Mesodermal cell (in vitro differentiated cells): ENCODE data around the gene FHOD3.
"Not testable (repeated sequence)": the region's sequence is repeated elsewhere in the genome, so short reads cannot be mapped to it uniquely, and the experiment has no call there.

ENCODE experiments used
- H3K27ac ChIP-seq: 2 replicates; pipeline ENCODE4 v1.7.0; 2013; ENCODE audit warnings: mild to moderate bottlenecking, low read depth, low read length, moderate library complexity; ENCODE audit not compliant: severe bottlenecking
- H3K36me3 ChIP-seq: 2 replicates; pipeline ENCODE4 v1.7.1; 2013; ENCODE audit warnings: mild to moderate bottlenecking, low read length, moderate library complexity; ENCODE audit not compliant: control insufficient read depth, insufficient read depth
- H3K4me1 ChIP-seq: one replicate; pipeline ENCODE4 v1.7.1; 2013; ENCODE audit warnings: mild to moderate bottlenecking, low read length; ENCODE audit not compliant: insufficient read depth, control insufficient read depth, poor library complexity, severe bottlenecking
- H3K4me3 ChIP-seq: 2 replicates; pipeline ENCODE4 v1.7.0; 2013; ENCODE audit warnings: low read length, control low read depth, mild to moderate bottlenecking; ENCODE audit not compliant: insufficient read depth, poor library complexity, severe bottlenecking; ENCODE audit errors: extremely low read depth
- H3K9me3 ChIP-seq: 2 replicates; pipeline ENCODE4 v1.7.1; 2013; ENCODE audit warnings: mild to moderate bottlenecking, low read length, moderate library complexity; ENCODE audit not compliant: control insufficient read depth
- WGBS, 2 experiments: methylation state at CpG; one replicate each; pipeline ENCODE4 v1.1.5; 2013; ENCODE audit warnings: missing lambda C conversion rate in 2 of 2; ENCODE audit not compliant: insufficient coverage in 2 of 2; 5-methylcytosine and 5-hydroxymethylcytosine counted together

FHOD3 gene

DNA sequence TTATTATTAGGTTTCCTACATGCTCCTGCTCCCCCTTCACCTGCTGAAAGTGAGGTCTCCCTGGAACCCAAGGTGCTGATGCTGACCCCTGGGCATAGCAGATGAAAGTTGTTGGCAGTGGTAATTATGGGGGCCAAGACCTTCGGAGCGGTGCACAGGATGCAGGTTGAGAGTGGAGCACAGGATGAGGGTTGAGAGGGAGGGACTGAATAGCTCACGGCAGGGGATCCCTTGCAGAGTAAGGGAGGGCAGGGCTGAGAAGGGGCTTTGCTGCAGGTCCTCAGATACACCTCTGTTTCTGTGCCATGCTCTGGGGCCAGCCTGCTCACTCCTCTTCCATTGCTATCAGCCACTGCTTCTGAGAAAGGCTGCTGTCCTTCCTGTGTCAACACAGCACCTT, 163.3 kb downstream of the FHOD3 start:
- Histone ChIP-seq H3K36me3 (no peaks in the 10 kb centered on the region), H3K9me3 (no peaks in the 10 kb centered on the region), H3K4me3 (no peak overlapping the region), H3K27ac (no peak overlapping the region), H3K4me1 (no peaks in the 10 kb centered on the region)
- WGBS, 2 experiments: 58 to 63% methylated on average over 2 to 3 of the region's 3 CpGs

DNA sequence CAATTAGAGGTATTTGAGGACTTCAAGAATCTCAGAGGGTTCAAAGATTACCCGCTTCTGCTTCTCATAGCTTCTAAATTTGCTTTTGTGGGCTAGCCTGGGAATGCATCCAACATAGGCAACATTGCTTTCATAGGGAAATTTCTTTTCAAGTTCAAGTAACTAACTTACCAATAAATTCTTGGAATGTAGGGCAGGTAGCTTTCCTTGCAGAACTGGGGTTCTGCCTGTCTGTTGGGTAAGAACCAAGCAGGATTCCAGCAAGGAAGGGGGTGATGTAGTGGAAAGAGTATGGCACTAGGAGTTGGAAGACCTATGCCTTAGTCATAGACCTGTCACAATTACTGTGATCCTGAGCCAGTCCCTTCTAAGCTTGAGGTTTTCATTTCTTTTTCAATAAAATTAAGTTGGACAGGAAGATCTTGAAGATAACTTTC, 164.1 kb downstream of the FHOD3 start:
- Histone ChIP-seq H3K27ac (no peak overlapping the region), H3K9me3 (no peaks in the 10 kb centered on the region), H3K4me3 (no peak overlapping the region), H3K36me3 (no peaks in the 10 kb centered on the region), H3K4me1 (no peaks in the 10 kb centered on the region)
- WGBS, 2 experiments: no CpG with 5 or more reads among the region's 1 CpG

DNA sequence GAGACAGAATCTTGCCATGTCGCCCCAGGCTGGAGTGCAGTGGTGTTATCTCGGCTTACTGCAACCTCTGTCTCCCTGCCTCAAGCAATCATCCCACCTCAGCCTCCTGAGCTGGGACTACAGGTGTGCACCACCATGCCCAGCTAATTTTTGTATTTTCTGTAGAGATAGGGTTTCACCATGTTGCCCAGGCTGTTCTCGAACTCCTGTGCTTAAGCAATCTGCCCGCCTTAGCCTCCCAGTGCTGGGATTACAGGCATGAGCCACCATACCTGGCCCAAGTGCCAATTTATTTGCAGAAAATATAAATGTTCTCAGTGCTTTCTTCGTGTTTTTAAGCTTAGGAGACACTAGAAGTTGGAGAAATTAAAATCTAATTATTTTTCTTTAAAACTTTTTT, 166.0 kb downstream of the FHOD3 start:
- H3K27ac ChIP-seq: not testable (repeated sequence)
- WGBS, 2 experiments: 96 to 100% methylated on average over 2 to 4 of the region's 5 CpGs

DNA sequence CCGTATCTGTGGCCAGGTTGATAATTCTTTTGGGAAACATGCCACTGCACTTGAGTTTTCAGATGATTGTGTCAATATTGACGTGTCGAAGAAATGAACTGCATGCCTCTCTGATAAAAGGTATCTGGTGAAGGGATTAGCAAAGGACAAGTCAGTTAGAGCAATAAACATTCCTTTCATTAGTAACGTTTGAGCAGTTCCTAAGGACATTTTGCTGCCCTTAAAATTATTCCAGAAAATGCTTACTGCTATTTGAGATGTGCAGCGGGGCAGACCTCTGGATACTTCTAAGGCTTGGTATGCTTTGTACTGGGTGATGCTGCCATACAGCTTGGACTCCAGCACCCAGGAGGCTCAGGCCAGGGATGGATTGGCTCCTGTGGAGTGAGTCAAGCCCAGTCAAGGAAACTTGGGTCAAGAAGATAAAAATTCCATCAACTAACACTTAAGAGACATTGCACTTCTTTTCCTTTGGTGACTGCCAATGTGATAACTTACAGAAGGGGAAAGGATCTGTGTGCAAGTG, 166.7 kb downstream of the FHOD3 start:
- H3K36me3 ChIP-seq: no peaks in the 10 kb centered on the region
- 74 to 82% methylated on average over 4 to 5 of the region's 5 CpGs for WGBS, 2 experiments
- H3K4me3 ChIP-seq: no peak overlapping the region
- peaks cover 4% of the 10 kb centered on the region for H3K4me1 ChIP-seq
- H3K9me3 ChIP-seq: no peaks in the 10 kb centered on the region
- peak overlapping the region; percentile 38 for H3K27ac ChIP-seq

More for the DNA sequence above, 166.0 kb downstream of the FHOD3 start:
- H3K4me1 ChIP-seq, H3K9me3 ChIP-seq, H3K4me3 ChIP-seq, H3K36me3 ChIP-seq: not testable (repeated sequence)

DNA sequence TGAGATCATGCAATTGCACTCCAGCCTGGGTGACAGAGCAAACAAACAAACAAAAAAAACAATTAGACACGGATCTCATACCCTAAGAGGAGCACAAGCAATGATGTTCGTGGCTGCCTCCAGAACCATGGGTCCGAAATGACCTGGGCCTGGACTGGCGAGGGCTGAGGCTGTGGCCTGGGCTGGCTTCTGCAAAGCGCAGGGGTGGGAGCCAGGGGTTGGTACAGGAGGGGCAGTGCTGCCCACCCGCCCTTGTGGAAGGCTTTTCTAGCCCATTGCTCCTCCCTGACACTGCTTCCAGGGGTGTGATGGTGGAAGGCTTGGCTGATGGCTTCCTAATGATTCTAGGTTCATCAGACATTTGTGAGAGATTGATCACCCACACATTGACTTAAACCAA, 167.8 kb downstream of the FHOD3 start:
- H3K4me3 ChIP-seq: no peak overlapping the region
- 100% methylated on average over 4 of the region's 6 CpGs; no CpG with 5 or more reads in 1 of the 2 experiments for WGBS, 2 experiments

DNA sequence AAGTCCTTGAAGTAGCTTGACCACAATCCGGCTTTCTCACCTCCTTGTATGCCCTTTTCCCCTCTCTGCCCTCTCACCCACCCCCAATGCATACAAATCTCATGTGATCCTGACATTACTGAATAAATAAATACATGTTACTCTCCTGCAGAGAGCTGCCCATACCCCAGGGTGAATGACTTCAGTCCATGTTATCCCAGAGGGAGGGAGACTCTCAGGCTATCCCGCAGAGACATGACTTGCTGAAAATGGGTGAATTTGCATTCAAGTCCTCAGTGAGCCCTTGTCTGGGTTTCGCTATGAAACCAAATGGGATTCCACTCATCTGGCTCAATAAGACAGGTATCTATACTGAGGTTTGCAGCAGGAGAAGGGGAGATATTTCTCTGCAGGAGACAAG, 168.5 kb downstream of the FHOD3 start:
- Histone ChIP-seq H3K4me3 (no peak overlapping the region), H3K27ac (no peak overlapping the region), H3K4me1 (peaks cover 4% of the 10 kb centered on the region), H3K36me3 (no peaks in the 10 kb centered on the region), H3K9me3 (no peaks in the 10 kb centered on the region)
- WGBS, 2 experiments: 60 to 83% methylated on average over 2 of the region's 3 CpGs

More for the DNA sequence above, 167.8 kb downstream of the FHOD3 start:
- peaks cover 4% of the 10 kb centered on the region for H3K4me1 ChIP-seq
- no peaks in the 10 kb centered on the region for H3K36me3 ChIP-seq
- no peak overlapping the region for H3K27ac ChIP-seq
- no peaks in the 10 kb centered on the region for H3K9me3 ChIP-seq

DNA sequence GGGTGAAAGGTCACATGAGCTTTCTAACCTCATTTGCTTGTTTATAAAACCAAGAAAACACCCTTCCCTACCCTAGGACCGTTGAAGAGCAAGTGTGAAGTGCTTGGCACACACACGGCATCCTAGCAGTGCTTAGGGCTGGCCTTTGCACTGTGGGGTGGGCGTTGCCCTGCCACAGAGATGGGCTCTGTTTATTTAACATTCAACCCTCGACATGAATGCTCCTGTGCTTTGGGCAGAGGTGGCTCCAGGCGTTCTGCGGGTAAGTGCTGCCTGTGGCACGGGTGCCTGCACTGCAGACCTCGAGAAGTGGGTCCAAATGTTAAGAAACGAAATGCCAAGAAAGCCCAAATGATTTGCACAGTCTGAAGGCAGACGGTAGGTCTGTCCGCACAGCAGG, 170.1 kb downstream of the FHOD3 start:
- H3K4me1 ChIP-seq: peaks cover 4% of the 10 kb centered on the region
- 88 to 91% methylated on average over 10 to 11 of the region's 11 CpGs for WGBS, 2 experiments
- no peaks in the 10 kb centered on the region for H3K9me3 ChIP-seq
- no peak overlapping the region for H3K27ac ChIP-seq
- H3K4me3 ChIP-seq: no peak overlapping the region
- no peaks in the 10 kb centered on the region for H3K36me3 ChIP-seq

DNA sequence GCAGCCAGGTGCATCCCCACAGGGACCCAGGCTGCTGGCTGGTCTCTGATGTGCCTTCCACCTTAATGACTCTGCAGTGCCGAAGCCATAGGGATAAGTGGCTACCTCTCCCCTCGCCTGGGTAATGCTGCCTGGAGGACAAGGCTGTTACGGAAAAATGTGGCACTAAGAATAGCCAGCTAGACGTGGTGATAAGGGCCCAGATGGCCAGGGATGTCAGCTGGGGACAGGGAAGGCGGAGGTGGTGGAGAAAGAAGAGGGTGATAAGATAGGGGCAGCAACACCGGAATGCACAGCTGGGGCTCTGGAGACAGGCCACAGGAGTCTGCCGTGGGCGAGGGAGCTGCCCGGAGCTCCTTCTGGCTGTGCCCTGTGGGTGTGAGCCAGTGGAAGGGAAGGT, 170.6 kb downstream of the FHOD3 start:
- no peak overlapping the region for H3K27ac ChIP-seq
- H3K36me3 ChIP-seq: no peaks in the 10 kb centered on the region
- WGBS, 2 experiments: 64 to 70% methylated on average over 7 to 8 of the region's 9 CpGs
- H3K4me1 ChIP-seq: peaks cover 4% of the 10 kb centered on the region
- no peaks in the 10 kb centered on the region for H3K9me3 ChIP-seq
- H3K4me3 ChIP-seq: no peak overlapping the region

DNA sequence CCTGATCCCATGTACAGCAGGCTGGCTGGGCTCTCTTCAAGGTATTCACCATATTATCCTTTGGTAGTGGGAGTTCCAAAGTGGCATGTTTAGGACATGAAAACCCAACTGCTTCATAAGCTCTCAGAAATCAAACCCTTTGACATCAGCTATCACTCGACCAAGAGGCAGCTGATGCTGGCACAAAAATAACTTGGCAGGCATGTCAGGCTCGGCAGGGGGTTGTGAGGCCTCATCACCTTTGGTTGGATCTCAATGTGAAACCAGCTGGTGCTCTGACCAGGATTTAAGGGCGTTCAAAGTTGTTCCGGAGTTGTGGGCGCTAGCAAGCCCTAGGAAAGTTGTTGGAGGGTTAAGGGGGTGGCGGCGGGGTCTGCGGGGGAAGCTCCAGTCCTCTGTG, 171.9 kb downstream of the FHOD3 start:
- Histone ChIP-seq H3K36me3 (no peaks in the 10 kb centered on the region), H3K4me3 (no peak overlapping the region), H3K27ac (no peak overlapping the region), H3K4me1 (peaks cover 4% of the 10 kb centered on the region), H3K9me3 (no peaks in the 10 kb centered on the region)
- 76 to 89% methylated on average over 4 to 5 of the region's 8 CpGs for WGBS, 2 experiments

DNA sequence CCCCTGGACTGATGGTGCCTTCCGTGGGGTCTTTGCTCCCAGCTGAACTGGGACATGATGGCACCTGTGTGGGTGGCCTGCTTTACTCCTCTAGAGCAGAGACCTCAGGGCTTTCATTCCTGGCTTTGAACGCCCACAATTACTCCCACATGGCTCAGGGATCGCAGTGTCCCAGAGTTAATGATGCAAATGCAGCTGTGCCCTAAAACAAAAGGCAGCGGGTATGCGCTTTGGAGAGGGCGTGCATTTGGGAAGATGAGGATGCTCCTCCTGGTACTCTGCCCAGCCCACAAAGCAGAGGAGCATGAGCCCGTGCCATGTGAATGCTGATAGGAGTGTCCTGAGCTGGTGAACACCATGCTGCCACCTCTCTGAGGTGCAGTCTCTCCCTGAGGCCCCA, 173.4 kb downstream of the FHOD3 start:
- WGBS, 2 experiments: 89 to 94% methylated on average over 6 to 7 of the region's 7 CpGs
- Histone ChIP-seq H3K27ac (no peak overlapping the region), H3K4me3 (no peak overlapping the region), H3K36me3 (no peaks in the 10 kb centered on the region), H3K4me1 (peaks cover 4% of the 10 kb centered on the region), H3K9me3 (no peaks in the 10 kb centered on the region)

DNA sequence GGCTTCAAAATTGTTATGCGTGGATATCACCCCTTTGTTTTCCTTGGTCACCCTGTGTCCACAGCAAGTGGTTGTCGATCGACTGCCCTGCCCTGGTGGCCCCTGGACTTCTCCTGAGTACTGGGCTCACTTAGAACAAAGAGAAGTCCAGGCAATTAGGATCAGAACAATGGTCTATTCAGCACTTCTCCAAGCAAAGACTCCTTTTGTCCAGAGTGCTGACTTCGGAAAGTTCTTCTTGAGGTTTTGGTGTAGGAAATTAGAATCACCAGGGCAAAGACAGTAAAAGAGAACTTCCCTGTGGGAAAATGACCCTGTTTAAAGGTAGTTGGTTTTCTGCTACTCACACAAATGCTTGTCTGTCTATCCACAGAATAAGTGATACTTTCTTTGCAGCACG, 173.9 kb downstream of the FHOD3 start:
- H3K4me1 ChIP-seq: peaks cover 4% of the 10 kb centered on the region
- H3K4me3 ChIP-seq: no peak overlapping the region
- no peaks in the 10 kb centered on the region for H3K36me3 ChIP-seq
- no peaks in the 10 kb centered on the region for H3K9me3 ChIP-seq
- no peak overlapping the region for H3K27ac ChIP-seq
- WGBS, 2 experiments: 68 to 77% methylated on average over 4 of the region's 5 CpGs
